ENCODE data around the gene TP53TG3.
"Not testable (repeated sequence)": the region's sequence is repeated elsewhere in the genome, so short reads cannot be mapped to it uniquely, and the experiment has no call there.

DNA sequence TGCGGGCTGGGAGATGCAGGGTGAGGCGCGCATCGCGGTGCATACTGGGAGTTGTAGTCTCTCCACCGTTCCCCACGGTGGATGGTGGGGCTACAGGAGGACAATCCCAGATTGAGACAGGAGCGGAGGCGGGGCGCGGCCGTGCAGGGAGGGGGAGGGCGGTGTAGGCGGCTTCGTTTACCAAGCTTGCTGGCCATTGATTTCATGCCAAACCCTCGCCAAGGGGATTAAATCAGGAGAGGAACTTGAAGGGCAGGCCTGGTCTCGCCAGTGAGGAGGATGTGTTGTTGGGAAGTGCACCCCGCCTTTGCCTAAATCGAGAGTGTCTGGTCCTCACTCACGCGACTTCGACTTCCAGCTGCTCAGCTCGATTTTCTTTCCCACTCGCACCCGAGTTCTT is at the start of gene TP53TG3:
- TF ChIP-seq, protein P1, sequence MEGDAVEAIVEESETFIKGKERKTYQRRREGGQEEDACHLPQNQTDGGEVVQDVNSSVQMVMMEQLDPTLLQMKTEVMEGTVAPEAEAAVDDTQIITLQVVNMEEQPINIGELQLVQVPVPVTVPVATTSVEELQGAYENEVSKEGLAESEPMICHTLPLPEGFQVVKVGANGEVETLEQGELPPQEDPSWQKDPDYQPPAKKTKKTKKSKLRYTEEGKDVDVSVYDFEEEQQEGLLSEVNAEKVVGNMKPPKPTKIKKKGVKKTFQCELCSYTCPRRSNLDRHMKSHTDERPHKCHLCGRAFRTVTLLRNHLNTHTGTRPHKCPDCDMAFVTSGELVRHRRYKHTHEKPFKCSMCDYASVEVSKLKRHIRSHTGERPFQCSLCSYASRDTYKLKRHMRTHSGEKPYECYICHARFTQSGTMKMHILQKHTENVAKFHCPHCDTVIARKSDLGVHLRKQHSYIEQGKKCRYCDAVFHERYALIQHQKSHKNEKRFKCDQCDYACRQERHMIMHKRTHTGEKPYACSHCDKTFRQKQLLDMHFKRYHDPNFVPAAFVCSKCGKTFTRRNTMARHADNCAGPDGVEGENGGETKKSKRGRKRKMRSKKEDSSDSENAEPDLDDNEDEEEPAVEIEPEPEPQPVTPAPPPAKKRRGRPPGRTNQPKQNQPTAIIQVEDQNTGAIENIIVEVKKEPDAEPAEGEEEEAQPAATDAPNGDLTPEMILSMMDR (IDR thresholded peaks at IDR 0.05) = not testable (repeated sequence)
- TF ChIP-seq POLR2AphosphoS5 (IDR thresholded peaks at IDR 0.05) = not testable (repeated sequence)

All from stomach (tissue), 4 donors.